SU-DHL-6 (cell line): ENCODE measurements around the gene RPTOR.

Experiments
- H2AFZ ChIP-seq: fragments of 200-600 bp; sonication (generic); 2 replicates; pipeline ENCODE4 v1.6.1; 2014; ENCODE audit warnings: low read depth, mild to moderate bottlenecking, moderate library complexity, mixed read lengths, antibody characterized with exemption, low read length; ENCODE audit not compliant: severe bottlenecking
- H3F3A ChIP-seq: fragments of 200-600 bp; shearing (Covaris generic); 2 replicates; pipeline ENCODE4 v1.6.0; 2016; ENCODE audit warnings: antibody characterized with exemption, mild to moderate bottlenecking; ENCODE audit not compliant: insufficient read depth
- H3K27ac ChIP-seq: fragments of 200-600 bp; sonication (generic); 2 replicates; pipeline ENCODE4 v1.5.1; 2016; ENCODE audit warnings: low read depth, mild to moderate bottlenecking, low read length, moderate library complexity, mixed read lengths
- H3K27me3 ChIP-seq: fragments of 200-600 bp; sonication (generic), shearing (Covaris generic); 2 replicates; pipeline ENCODE4 v1.6.0; 2014; ENCODE audit warnings: mild to moderate bottlenecking, low read length
- H3K36me3 ChIP-seq: fragments of 200-600 bp; sonication (generic); 2 replicates; pipeline ENCODE4 v1.6.1; 2014; ENCODE audit warnings: mild to moderate bottlenecking, low read length, mixed read lengths
- H3K4me2 ChIP-seq: fragments of 300-600, 200-600 bp; shearing (Covaris generic), sonication (generic); 2 replicates; pipeline ENCODE4 v1.6.0; 2014; ENCODE audit warnings: low read length, low read depth, mild to moderate bottlenecking; ENCODE audit not compliant: poor library complexity, severe bottlenecking
- H3K4me3 ChIP-seq: fragments of 200-600 bp; sonication (generic); 2 replicates; pipeline ENCODE4 v1.5.1; 2014; ENCODE audit warnings: antibody characterized with exemption, low read length, mild to moderate bottlenecking, mixed read lengths; ENCODE audit not compliant: insufficient read depth, poor library complexity, severe bottlenecking
- H3K79me2 ChIP-seq: fragments of 200-600 bp; sonication (generic); 2 replicates; pipeline ENCODE4 v1.6.1; 2014; ENCODE audit warnings: mild to moderate bottlenecking, low read length, moderate library complexity; ENCODE audit not compliant: insufficient read depth
- H3K9ac ChIP-seq: fragments of 200-600 bp; sonication (generic); 2 replicates; pipeline ENCODE4 v1.7.0; 2014; ENCODE audit warnings: mild to moderate bottlenecking, low read length
- H3K9me2 ChIP-seq: fragments of 200-600 bp; sonication (generic); replicated peaks from 2 replicates; pipeline ENCODE4 v1.6.1; 2014; ENCODE audit warnings: low read length; ENCODE audit not compliant: insufficient read depth
- H3K9me3 ChIP-seq: fragments of 200-600 bp; sonication (generic); 2 replicates; pipeline ENCODE4 v1.6.1; 2014; ENCODE audit warnings: low read length, mixed read lengths; ENCODE audit not compliant: insufficient read depth
- H4K20me1 ChIP-seq: fragments of 200-600 bp; sonication (generic); 2 replicates; pipeline ENCODE4 v1.6.1; 2014; ENCODE audit warnings: low read depth, mild to moderate bottlenecking, antibody characterized with exemption, low read length, moderate library complexity, mixed read lengths
- EZH2phosphoT487 ChIP-seq: fragments of 200-600 bp; sonication (generic), shearing (Covaris generic); conservative IDR thresholded peaks from 2 replicates; pipeline ENCODE4 v1.6.1; 2018; ENCODE audit warnings: mild to moderate bottlenecking, antibody characterized with exemption, low read length, moderate library complexity, mixed read lengths
- TF ChIP-seq, protein P1 (sequence below): fragments of 200-600 bp; sonication (generic); IDR thresholded peaks from one replicate; pipeline ENCODE4 v1.5.1; 2017; ENCODE audit warnings: antibody characterized with exemption, mild to moderate bottlenecking, low read length, moderate library complexity; ENCODE audit not compliant: insufficient read depth, poor library complexity, severe bottlenecking

RPTOR gene

GRCh38 chr17:80511222-80512180 is 33.1 kb upstream of the RPTOR start:
- H3F3A ChIP-seq: no peaks in the 10 kb centered on the region
- H3K9me2 ChIP-seq: no peaks in the 10 kb centered on the region
- H3K27me3 ChIP-seq: no peaks in the 10 kb centered on the region
- H3K4me3 ChIP-seq: no peak overlapping the region
- no peak overlapping the region for H3K9ac ChIP-seq
- no peak overlapping the region for H3K27ac ChIP-seq
- TF ChIP-seq EZH2phosphoT487: no peak
- TF ChIP-seq, protein P1, sequence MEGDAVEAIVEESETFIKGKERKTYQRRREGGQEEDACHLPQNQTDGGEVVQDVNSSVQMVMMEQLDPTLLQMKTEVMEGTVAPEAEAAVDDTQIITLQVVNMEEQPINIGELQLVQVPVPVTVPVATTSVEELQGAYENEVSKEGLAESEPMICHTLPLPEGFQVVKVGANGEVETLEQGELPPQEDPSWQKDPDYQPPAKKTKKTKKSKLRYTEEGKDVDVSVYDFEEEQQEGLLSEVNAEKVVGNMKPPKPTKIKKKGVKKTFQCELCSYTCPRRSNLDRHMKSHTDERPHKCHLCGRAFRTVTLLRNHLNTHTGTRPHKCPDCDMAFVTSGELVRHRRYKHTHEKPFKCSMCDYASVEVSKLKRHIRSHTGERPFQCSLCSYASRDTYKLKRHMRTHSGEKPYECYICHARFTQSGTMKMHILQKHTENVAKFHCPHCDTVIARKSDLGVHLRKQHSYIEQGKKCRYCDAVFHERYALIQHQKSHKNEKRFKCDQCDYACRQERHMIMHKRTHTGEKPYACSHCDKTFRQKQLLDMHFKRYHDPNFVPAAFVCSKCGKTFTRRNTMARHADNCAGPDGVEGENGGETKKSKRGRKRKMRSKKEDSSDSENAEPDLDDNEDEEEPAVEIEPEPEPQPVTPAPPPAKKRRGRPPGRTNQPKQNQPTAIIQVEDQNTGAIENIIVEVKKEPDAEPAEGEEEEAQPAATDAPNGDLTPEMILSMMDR: no peak
- no peaks in the 10 kb centered on the region for H3K79me2 ChIP-seq
- H3K36me3 ChIP-seq: no peaks in the 10 kb centered on the region
- H4K20me1 ChIP-seq: no peaks in the 10 kb centered on the region
- H3K9me3 ChIP-seq: no peaks in the 10 kb centered on the region
- no peak overlapping the region for H3K4me2 ChIP-seq
- H2AFZ ChIP-seq: no peak overlapping the region

DNA sequence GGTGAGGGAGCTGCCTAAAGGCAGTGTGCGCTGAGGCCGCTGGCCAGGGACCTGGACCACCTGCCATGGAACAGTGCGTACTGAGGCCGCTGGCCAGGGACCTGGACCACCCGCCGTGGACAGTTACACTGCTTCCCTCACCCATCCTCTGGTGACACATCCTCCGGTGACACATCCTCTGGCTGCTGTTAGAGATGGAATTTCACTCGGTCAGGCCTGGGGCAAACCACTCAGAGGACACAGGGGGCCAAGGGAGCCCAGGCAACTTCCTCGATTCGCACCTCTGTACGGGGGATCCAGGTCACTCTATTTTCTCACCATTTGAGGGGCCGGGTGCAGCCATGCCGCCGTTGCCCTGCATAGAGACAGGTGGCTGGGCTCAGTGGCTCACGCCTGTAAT is 32.4 kb upstream of the RPTOR start:
- Histone ChIP-seq H3K27me3 (no peaks in the 10 kb centered on the region), H3K4me3 (no peak overlapping the region), H2AFZ (no peak overlapping the region), H3F3A (no peaks in the 10 kb centered on the region), H3K9ac (no peak overlapping the region), H3K36me3 (no peaks in the 10 kb centered on the region), H3K4me2 (no peak overlapping the region), H3K27ac (no peak overlapping the region), H3K79me2 (no peaks in the 10 kb centered on the region), H4K20me1 (no peaks in the 10 kb centered on the region), H3K9me3 (no peaks in the 10 kb centered on the region), H3K9me2 (no peaks in the 10 kb centered on the region)
- TF ChIP-seq EZH2phosphoT487: no peak
- TF ChIP-seq, protein P1: no peak

GRCh38 chr17:80513201-80513600 is 31.4 kb upstream of the RPTOR start:
- Histone ChIP-seq H3F3A (no peaks in the 10 kb centered on the region), H3K4me2 (no peak overlapping the region), H4K20me1 (no peaks in the 10 kb centered on the region), H3K9me2 (no peaks in the 10 kb centered on the region), H3K79me2 (no peaks in the 10 kb centered on the region), H2AFZ (no peak overlapping the region), H3K9ac (no peak overlapping the region), H3K27me3 (no peaks in the 10 kb centered on the region), H3K36me3 (no peaks in the 10 kb centered on the region), H3K9me3 (no peaks in the 10 kb centered on the region), H3K4me3 (no peak overlapping the region), H3K27ac (no peak overlapping the region)
- TF ChIP-seq, protein P1: no peak
- TF ChIP-seq EZH2phosphoT487: no peak
